Vagina (tissue), 2 donors: ENCODE measurements around the gene EPHB1. TPM values are rescaled to one million over a fixed set of nuclear protein-coding genes. Genes with fewer than 3 reads are reported as not detected.
"Not testable (repeated sequence)": the region's sequence is repeated elsewhere in the genome, so short reads cannot be mapped to it uniquely, and the experiment has no call there.

Experiments
- DNase-seq, 2 donors: peaks; one replicate each; pipeline ENCODE4 v3.0.0-alpha.2; 2017; ENCODE audit errors: extremely low spot score in 2 of 2
- H3K27ac ChIP-seq: fragments of 200-600 bp; sonication (generic); one replicate; pipeline ENCODE4 v1.5.1; 2019
- H3K27me3 ChIP-seq: fragments of 200-600 bp; sonication (generic); one replicate; pipeline ENCODE4 v1.5.1; 2019
- H3K36me3 ChIP-seq, 2 donors: fragments of 200-600 bp; sonication (generic); one replicate each; pipeline ENCODE4 v1.5.1; 2017 to 2019
- H3K4me1 ChIP-seq: fragments of 200-600 bp; sonication (generic); one replicate; pipeline ENCODE4 v1.5.1; 2019
- H3K4me3 ChIP-seq, 2 donors: fragments of 200-600 bp; sonication (generic); 1 replicate in 1 of 2; 2 replicates in 1 of 2; pipeline ENCODE4 v1.5.1; 2016 to 2019
- H3K9me3 ChIP-seq: fragments of 200-600 bp; sonication (generic); one replicate; pipeline ENCODE4 v1.5.1; 2019
- POLR2A ChIP-seq, 2 donors: fragments of 450-650 bp; IDR thresholded peaks; one replicate each; pipeline ENCODE4 v1.6.1; 2017; ENCODE audit warnings: antibody characterized with exemption in 2 of 2, mild to moderate bottlenecking in 2 of 2, moderate library complexity in 2 of 2
- POLR2AphosphoS5 ChIP-seq, 2 donors: sonication (generic); formaldehyde crosslinking; IDR thresholded peaks; one replicate each; pipeline ENCODE4 v1.9.0; 2017; ENCODE audit warnings: antibody characterized with exemption in 2 of 2, mild to moderate bottlenecking in 2 of 2, low read depth in 1 of 2; ENCODE audit not compliant: insufficient read depth in 1 of 2
- intact Hi-C: fragments of 100-400 bp; cut with DNase I; formaldehyde crosslinking; loops from one replicate; pipeline ENCODE4 v1.15.1; 2023
- total RNA-seq: library from RNA; depleted of rRNA; stranded (reverse); fragments of >200 nt; gene quantifications from one replicate; pipeline ENCODE4 v1.2.3, GENCODE V29; 2016
- TF ChIP-seq, protein P1 (sequence below), 3 experiments: fragments of 450-650 bp in 2 of 3; fragments of 200-600 bp in 1 of 3; sonication (generic) in 1 of 3; IDR thresholded peaks; one replicate each; pipeline ENCODE4 v1.5.1; 2017 to 2019; ENCODE audit warnings: antibody characterized with exemption in 3 of 3, mild to moderate bottlenecking in 2 of 3, moderate library complexity in 2 of 3

EPHB1 gene
- total RNA-seq, 1 donor from 2014 or later: 2.2 TPM

GRCh38 chr3:135232226-135232625 is 437.2 kb downstream of the EPHB1 start:
- no peaks in the 10 kb centered on the region for H3K9me3 ChIP-seq
- H3K27ac ChIP-seq: no peak overlapping the region
- no peak overlapping the region for H3K4me3 ChIP-seq
- H3K36me3 ChIP-seq: no peaks in the 10 kb centered on the region
- H3K4me1 ChIP-seq: no peaks in the 10 kb centered on the region
- TF ChIP-seq, protein P1, sequence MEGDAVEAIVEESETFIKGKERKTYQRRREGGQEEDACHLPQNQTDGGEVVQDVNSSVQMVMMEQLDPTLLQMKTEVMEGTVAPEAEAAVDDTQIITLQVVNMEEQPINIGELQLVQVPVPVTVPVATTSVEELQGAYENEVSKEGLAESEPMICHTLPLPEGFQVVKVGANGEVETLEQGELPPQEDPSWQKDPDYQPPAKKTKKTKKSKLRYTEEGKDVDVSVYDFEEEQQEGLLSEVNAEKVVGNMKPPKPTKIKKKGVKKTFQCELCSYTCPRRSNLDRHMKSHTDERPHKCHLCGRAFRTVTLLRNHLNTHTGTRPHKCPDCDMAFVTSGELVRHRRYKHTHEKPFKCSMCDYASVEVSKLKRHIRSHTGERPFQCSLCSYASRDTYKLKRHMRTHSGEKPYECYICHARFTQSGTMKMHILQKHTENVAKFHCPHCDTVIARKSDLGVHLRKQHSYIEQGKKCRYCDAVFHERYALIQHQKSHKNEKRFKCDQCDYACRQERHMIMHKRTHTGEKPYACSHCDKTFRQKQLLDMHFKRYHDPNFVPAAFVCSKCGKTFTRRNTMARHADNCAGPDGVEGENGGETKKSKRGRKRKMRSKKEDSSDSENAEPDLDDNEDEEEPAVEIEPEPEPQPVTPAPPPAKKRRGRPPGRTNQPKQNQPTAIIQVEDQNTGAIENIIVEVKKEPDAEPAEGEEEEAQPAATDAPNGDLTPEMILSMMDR (IDR thresholded peaks at IDR 0.05): no peak
- TF ChIP-seq POLR2A (IDR thresholded peaks at IDR 0.05): no peak
- no peak for TF ChIP-seq POLR2AphosphoS5 (IDR thresholded peaks at IDR 0.05; ENCODE audit: insufficient read depth in 1 of 2, low read depth in 1 of 2)
- intact Hi-C loops: no loop called here
- H3K27me3 ChIP-seq: no peaks in the 10 kb centered on the region
- DNase-seq: peak; percentile 75 to 79

- H3K27ac ChIP-seq, intact Hi-C loops, H3K27me3 ChIP-seq, H3K4me1 ChIP-seq, H3K36me3 ChIP-seq, H3K4me3 ChIP-seq, H3K9me3 ChIP-seq: not testable (repeated sequence)
- peak; percentile 64 to 69 for DNase-seq
Observed at GRCh38 chr3:135233476-135233875, 438.4 kb downstream of the EPHB1 start.

GRCh38 chr3:135235541-135235940 is 440.5 kb downstream of the EPHB1 start:
- Histone ChIP-seq H3K27me3 (no peaks in the 10 kb centered on the region), H3K4me1 (no peaks in the 10 kb centered on the region), H3K9me3 (no peaks in the 10 kb centered on the region), H3K4me3 (no peak overlapping the region), H3K36me3 (no peaks in the 10 kb centered on the region), H3K27ac (no peak overlapping the region)
- intact Hi-C loops: no loop called here
- DNase-seq: peak; percentile 25 to 37
- TF ChIP-seq, protein P1 (IDR thresholded peaks at IDR 0.05): no peak
- TF ChIP-seq POLR2A (IDR thresholded peaks at IDR 0.05) (no peak), POLR2AphosphoS5 (IDR thresholded peaks at IDR 0.05; ENCODE audit: insufficient read depth in 1 of 2, low read depth in 1 of 2) (no peak)

- peak in 1 of 2 donors; percentile 69 for DNase-seq
- no peaks in the 10 kb centered on the region for H3K27me3 ChIP-seq
- no peak overlapping the region for H3K4me3 ChIP-seq
- no peaks in the 10 kb centered on the region for H3K36me3 ChIP-seq
- H3K9me3 ChIP-seq: no peaks in the 10 kb centered on the region
- H3K27ac ChIP-seq: no peak overlapping the region
- TF ChIP-seq, protein P1 (IDR thresholded peaks at IDR 0.05): no peak
- no peak for TF ChIP-seq POLR2A (IDR thresholded peaks at IDR 0.05)
- no peak for TF ChIP-seq POLR2AphosphoS5 (IDR thresholded peaks at IDR 0.05; ENCODE audit: insufficient read depth in 1 of 2, low read depth in 1 of 2)
- no peaks in the 10 kb centered on the region for H3K4me1 ChIP-seq
- intact Hi-C loops: no loop called here
Observed at GRCh38 chr3:135237371-135238143, 442.5 kb downstream of the EPHB1 start.

DNA sequence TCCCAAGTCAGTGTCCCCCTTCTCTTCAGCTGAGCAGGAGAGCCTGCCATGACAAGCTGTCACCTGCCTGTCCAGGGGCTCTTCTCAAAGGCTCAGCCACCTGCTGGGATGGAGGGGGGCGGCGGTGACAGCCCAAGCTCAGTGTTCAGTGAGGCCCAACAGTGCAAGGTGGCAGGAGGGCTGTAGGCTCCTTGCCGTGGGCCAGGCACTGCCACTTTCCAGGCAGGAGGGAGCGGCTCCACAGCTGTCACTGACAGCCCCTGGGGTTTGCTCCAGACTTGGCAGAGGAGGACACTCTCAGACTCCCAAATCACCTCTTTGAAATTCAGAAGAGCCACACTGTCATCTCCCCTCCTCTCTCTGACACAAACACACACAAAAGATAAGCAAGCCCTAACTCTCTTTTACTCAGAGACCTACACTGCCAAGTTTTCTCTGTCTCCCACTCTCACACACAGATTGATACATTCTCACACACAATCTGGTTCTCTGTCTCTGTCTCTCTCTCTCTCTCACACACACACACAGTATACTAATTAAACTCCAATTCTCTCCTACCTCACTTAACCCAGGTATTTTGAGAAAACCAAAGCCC is 443.3 kb downstream of the EPHB1 start:
- no peak overlapping the region for H3K4me3 ChIP-seq
- intact Hi-C loops: no loop called here
- TF ChIP-seq, protein P1 (IDR thresholded peaks at IDR 0.05): no peak
- TF ChIP-seq POLR2AphosphoS5 (IDR thresholded peaks at IDR 0.05; ENCODE audit: insufficient read depth in 1 of 2, low read depth in 1 of 2): no peak
- TF ChIP-seq POLR2A (IDR thresholded peaks at IDR 0.05): no peak
- no peaks in the 10 kb centered on the region for H3K36me3 ChIP-seq
- no peaks in the 10 kb centered on the region for H3K9me3 ChIP-seq
- no peaks in the 10 kb centered on the region for H3K27me3 ChIP-seq
- no peak for DNase-seq
- H3K4me1 ChIP-seq: no peaks in the 10 kb centered on the region
- H3K27ac ChIP-seq: no peak overlapping the region
